ENCODE data around the gene COL28A1. TPM values are rescaled to one million over a fixed set of nuclear protein-coding genes. Genes with fewer than 3 reads are reported as not detected.

Gene COL28A1
- total RNA-seq, 1 donor from 2014 or later, result 18.3 TPM

DNA sequence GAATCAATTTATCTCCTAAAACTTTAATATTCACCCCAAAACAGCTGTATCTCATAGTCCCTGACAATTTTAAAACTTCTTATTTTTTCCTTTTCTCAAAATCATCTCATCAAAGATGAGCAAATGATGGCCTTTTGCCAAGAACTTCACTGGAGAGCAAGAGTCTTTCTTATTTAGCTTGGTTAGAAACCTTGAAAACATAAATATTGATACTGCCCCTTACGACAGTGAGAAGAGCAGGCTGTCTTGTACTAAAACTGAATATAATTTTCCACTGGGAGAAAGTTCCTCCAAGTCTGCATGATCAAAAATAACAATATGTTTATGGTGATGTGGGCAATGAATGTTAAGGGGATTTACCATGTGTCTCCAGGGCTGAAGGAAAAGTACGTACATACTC, 109.0 kb downstream of the COL28A1 start:
- H3K4me3 Mint-ChIP-seq (ENCODE audit: low read depth), result no peak overlapping the region
- peaks cover 5% of the 10 kb centered on the region for H3K36me3 Mint-ChIP-seq (ENCODE audit: insufficient read depth)
- no peak for DNase-seq (ENCODE audit: low spot score, unreplicated experiment)
- H3K27ac Mint-ChIP-seq, result no peak overlapping the region
- TF ChIP-seq CTCF (IDR thresholded peaks at IDR 0.05; ENCODE audit: unreplicated experiment), result no peak
- H3K27me3 Mint-ChIP-seq, result no peaks in the 10 kb centered on the region
- H3K4me1 Mint-ChIP-seq (ENCODE audit: low read depth), result peaks cover 2% of the 10 kb centered on the region
- H3K9me3 Mint-ChIP-seq (ENCODE audit: low read depth), result no peaks in the 10 kb centered on the region

DNA sequence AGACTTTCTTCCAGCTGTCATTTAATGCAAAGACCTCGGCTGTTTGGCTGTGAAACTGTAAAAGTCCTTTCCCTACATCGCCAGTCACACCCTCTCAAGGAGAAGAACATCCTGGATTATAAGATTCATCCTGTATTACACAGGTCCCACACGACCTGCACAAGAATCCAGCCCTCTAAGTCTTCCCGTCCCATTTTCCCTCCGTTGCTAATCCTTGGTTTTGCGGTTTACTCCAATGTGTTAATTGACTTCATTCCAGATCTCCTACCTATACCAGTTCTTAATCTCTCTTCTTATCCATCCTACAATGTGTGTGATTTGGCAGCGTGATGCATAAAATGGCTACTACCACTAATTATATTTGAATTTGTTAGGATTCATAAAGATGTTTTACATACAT, 110.4 kb downstream of the COL28A1 start:
- Mint-ChIP-seq H3K9me3 (ENCODE audit: low read depth) (no peaks in the 10 kb centered on the region), H3K27me3 (no peaks in the 10 kb centered on the region), H3K36me3 (ENCODE audit: insufficient read depth) (no peaks in the 10 kb centered on the region), H3K4me3 (ENCODE audit: low read depth) (no peak overlapping the region), H3K27ac (no peak overlapping the region), H3K4me1 (ENCODE audit: low read depth) (peaks cover 2% of the 10 kb centered on the region)
- DNase-seq (ENCODE audit: low spot score, unreplicated experiment), result no peak
- TF ChIP-seq CTCF (IDR thresholded peaks at IDR 0.05; ENCODE audit: unreplicated experiment), result no peak

- Mint-ChIP-seq H3K27me3 (no peaks in the 10 kb centered on the region), H3K27ac (no peak overlapping the region), H3K4me1 (ENCODE audit: low read depth) (peaks cover 2% of the 10 kb centered on the region), H3K9me3 (ENCODE audit: low read depth) (no peaks in the 10 kb centered on the region), H3K36me3 (ENCODE audit: insufficient read depth) (no peaks in the 10 kb centered on the region), H3K4me3 (ENCODE audit: low read depth) (peak overlapping the region; percentile 14)
- TF ChIP-seq CTCF (IDR thresholded peaks at IDR 0.05; ENCODE audit: unreplicated experiment), result peak; percentile 82
- peak; percentile 11 for DNase-seq (ENCODE audit: low spot score, unreplicated experiment)
These were observed 111.4 kb downstream of the COL28A1 start for GRCh38 chr7:7424151-7424873.

DNA sequence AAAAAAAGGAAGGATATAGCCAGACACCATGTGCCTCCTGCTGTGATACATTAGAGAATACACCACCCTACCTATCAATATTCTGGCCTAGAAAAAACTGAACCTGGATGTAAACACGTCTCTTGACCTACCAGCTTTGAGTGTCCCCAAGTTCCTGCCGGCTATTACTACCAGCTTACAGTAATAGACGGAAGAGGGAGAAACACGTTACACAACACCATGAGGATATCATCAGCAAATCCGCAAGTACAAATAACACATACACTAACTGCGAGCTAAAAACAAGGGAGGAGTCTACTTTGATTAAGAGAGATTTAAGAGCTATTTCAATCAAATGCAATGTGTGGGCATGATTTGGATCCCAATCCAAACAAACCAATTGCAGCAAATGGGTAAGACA, 113.0 kb downstream of the COL28A1 start:
- Mint-ChIP-seq H3K27ac (no peak overlapping the region), H3K4me1 (ENCODE audit: low read depth) (peaks cover 2% of the 10 kb centered on the region), H3K4me3 (ENCODE audit: low read depth) (no peak overlapping the region), H3K9me3 (ENCODE audit: low read depth) (no peaks in the 10 kb centered on the region), H3K27me3 (no peaks in the 10 kb centered on the region), H3K36me3 (ENCODE audit: insufficient read depth) (no peaks in the 10 kb centered on the region)
- no peak for TF ChIP-seq CTCF (IDR thresholded peaks at IDR 0.05; ENCODE audit: unreplicated experiment)
- DNase-seq (ENCODE audit: low spot score, unreplicated experiment), result no peak

- Mint-ChIP-seq H3K4me1 (ENCODE audit: low read depth) (peaks cover 2% of the 10 kb centered on the region), H3K36me3 (ENCODE audit: insufficient read depth) (no peaks in the 10 kb centered on the region), H3K9me3 (ENCODE audit: low read depth) (no peaks in the 10 kb centered on the region), H3K27ac (no peak overlapping the region), H3K27me3 (no peaks in the 10 kb centered on the region), H3K4me3 (ENCODE audit: low read depth) (no peak overlapping the region)
- no peak for DNase-seq (ENCODE audit: low spot score, unreplicated experiment)
- no peak for TF ChIP-seq CTCF (IDR thresholded peaks at IDR 0.05; ENCODE audit: unreplicated experiment)
These were observed 113.8 kb downstream of the COL28A1 start for GRCh38 chr7:7421826-7422225.
